ENCODE results near the gene SIRT5. TPM values are rescaled to one million over a fixed set of nuclear protein-coding genes. Genes with fewer than 3 reads are reported as not detected.

The SIRT5 gene
- total and polyA plus RNA-seq, 5 donors from 2014 or later = 8.2 to 12.5 (median 10.1) TPM

DNA sequence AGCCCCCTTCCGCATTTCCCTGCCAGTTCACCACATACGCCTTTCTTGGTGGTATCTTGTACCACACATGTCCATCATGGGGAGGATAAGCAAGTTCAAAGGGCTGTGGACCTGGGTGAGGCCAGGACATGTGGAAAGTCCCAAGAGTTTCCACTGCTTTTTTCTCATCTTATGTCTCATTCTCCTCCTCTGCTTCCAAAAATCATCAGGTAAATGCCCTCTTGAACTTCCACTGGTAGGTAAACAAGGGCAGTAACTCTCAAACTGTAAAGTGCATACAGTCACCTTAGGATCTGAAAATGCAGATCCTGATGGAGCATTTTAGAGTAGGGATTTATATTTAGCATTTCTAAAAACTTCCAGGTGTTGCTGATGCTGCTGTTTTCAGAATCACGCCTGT lies 7.9 kb upstream of the SIRT5 start:
- peaks cover 22% of the 10 kb centered on the region for H3K27me3 ChIP-seq (ENCODE audit: control insufficient read depth, insufficient read depth, low read length)
- H3K27ac ChIP-seq (ENCODE audit: insufficient read depth, low read length, poor library complexity, severe bottlenecking) = no peak overlapping the region
- no peak overlapping the region for H3K4me3 Mint-ChIP-seq
- no peak overlapping the region for H3K4me3 ChIP-seq (ENCODE audit: low read depth, low read length)
- no peaks in the 10 kb centered on the region for H3K4me1 ChIP-seq (ENCODE audit: control insufficient read depth, insufficient read depth, low read length, poor library complexity, severe bottlenecking)
- no peaks in the 10 kb centered on the region for H3K36me3 ChIP-seq (ENCODE audit: control insufficient read depth, insufficient read depth, low read length)
- no peak for DNase-seq
- H3K9me3 ChIP-seq (ENCODE audit: control insufficient read depth in 2 of 2, low read length in 2 of 2) = no peaks in the 10 kb centered on the region
- no peak overlapping the region for H3K27ac Mint-ChIP-seq
- H3K36me3 Mint-ChIP-seq = no peaks in the 10 kb centered on the region
- H3K4me1 Mint-ChIP-seq = no peaks in the 10 kb centered on the region
- ATAC-seq (ENCODE audit: low read depth in 2 of 2) = no peak
- H3K27me3 Mint-ChIP-seq = peaks cover 58% of the 10 kb centered on the region
- H3K9me3 Mint-ChIP-seq = peaks cover 0 to 1% (median 0%) of the 10 kb centered on the region in 7 donors

DNA sequence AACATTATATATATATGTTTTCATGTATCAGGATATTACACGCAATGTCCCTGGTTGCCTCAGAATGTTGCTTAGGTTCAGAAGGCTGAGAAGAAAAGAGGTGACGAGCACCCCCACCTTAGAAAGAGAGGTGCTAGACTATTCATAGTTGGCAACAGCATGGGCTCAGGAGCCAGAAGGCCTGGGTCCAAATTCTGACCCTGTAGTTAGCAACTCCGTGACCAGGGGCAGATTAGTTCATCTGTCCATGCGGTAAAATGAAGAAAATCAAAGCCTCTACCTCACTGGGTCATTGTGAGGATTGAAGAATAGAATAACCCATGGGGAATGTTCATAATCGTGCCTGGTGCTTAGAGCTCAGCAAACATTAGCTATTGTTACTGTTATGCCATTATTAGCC lies 5.4 kb upstream of the SIRT5 start:
- no peak overlapping the region for H3K4me3 ChIP-seq (ENCODE audit: low read depth, low read length)
- H3K4me3 Mint-ChIP-seq = peak overlapping the region in 1 of 4 donors; percentile 24
- no peaks in the 10 kb centered on the region for H3K9me3 ChIP-seq (ENCODE audit: control insufficient read depth in 2 of 2, low read length in 2 of 2)
- H3K27me3 Mint-ChIP-seq = peaks cover 52% of the 10 kb centered on the region
- H3K9me3 Mint-ChIP-seq = peaks cover 0 to 1% (median 0%) of the 10 kb centered on the region in 7 donors
- ATAC-seq (ENCODE audit: low read depth in 2 of 2) (no peak), DNase-seq (no peak)
- H3K4me1 ChIP-seq (ENCODE audit: control insufficient read depth, insufficient read depth, low read length, poor library complexity, severe bottlenecking) = peaks cover 5% of the 10 kb centered on the region
- H3K36me3 ChIP-seq (ENCODE audit: control insufficient read depth, insufficient read depth, low read length) = no peaks in the 10 kb centered on the region
- H3K27ac Mint-ChIP-seq = no peak overlapping the region
- H3K36me3 Mint-ChIP-seq = no peaks in the 10 kb centered on the region
- no peak overlapping the region for H3K27ac ChIP-seq (ENCODE audit: insufficient read depth, low read length, poor library complexity, severe bottlenecking)
- H3K4me1 Mint-ChIP-seq = peaks cover 0 to 12% (median 4%) of the 10 kb centered on the region in 4 donors
- H3K27me3 ChIP-seq (ENCODE audit: control insufficient read depth, insufficient read depth, low read length) = peaks cover 15% of the 10 kb centered on the region

- ATAC-seq (ENCODE audit: low read depth in 2 of 2) (no peak), DNase-seq (no peak)
- Histone ChIP-seq H3K27me3 (ENCODE audit: control insufficient read depth, insufficient read depth, low read length) (peaks cover 6% of the 10 kb centered on the region), H3K4me1 (ENCODE audit: control insufficient read depth, insufficient read depth, low read length, poor library complexity, severe bottlenecking) (peaks cover 5% of the 10 kb centered on the region), H3K27ac (ENCODE audit: insufficient read depth, low read length, poor library complexity, severe bottlenecking) (no peak overlapping the region), H3K4me3 (ENCODE audit: low read depth, low read length) (no peak overlapping the region), H3K9me3 (ENCODE audit: control insufficient read depth in 2 of 2, low read length in 2 of 2) (no peaks in the 10 kb centered on the region), H3K36me3 (ENCODE audit: control insufficient read depth, insufficient read depth, low read length) (no peaks in the 10 kb centered on the region)
- Mint-ChIP-seq H3K27me3 (peaks cover 46% of the 10 kb centered on the region), H3K4me1 (peaks cover 7 to 35% (median 22%) of the 10 kb centered on the region in 4 donors), H3K36me3 (no peaks in the 10 kb centered on the region), H3K9me3 (no peaks in the 10 kb centered on the region), H3K27ac (peak overlapping the region; percentile 83 to 86 (median 85)), H3K4me3 (peak overlapping the region in 3 of 4 donors; percentile 42 to 99 (median 90))
Measured at GRCh38 chr6:13572240-13572639, 2.2 kb upstream of the SIRT5 start.

- peaks cover 3% of the 10 kb centered on the region for H3K27me3 ChIP-seq (ENCODE audit: control insufficient read depth, insufficient read depth, low read length)
- H3K27ac ChIP-seq (ENCODE audit: insufficient read depth, low read length, poor library complexity, severe bottlenecking) = peak overlapping the region; percentile 87
- Mint-ChIP-seq H3K27ac (peak overlapping the region; percentile 56 to 86 (median 83)), H3K4me3 (peak overlapping the region; percentile 76 to 99 (median 94)), H3K4me1 (peaks cover 9 to 35% (median 24%) of the 10 kb centered on the region in 4 donors), H3K9me3 (no peaks in the 10 kb centered on the region), H3K36me3 (no peaks in the 10 kb centered on the region), H3K27me3 (peaks cover 41% of the 10 kb centered on the region)
- peak overlapping the region; percentile 80 for H3K4me3 ChIP-seq (ENCODE audit: low read depth, low read length)
- no peaks in the 10 kb centered on the region for H3K36me3 ChIP-seq (ENCODE audit: control insufficient read depth, insufficient read depth, low read length)
- peaks cover 5% of the 10 kb centered on the region for H3K4me1 ChIP-seq (ENCODE audit: control insufficient read depth, insufficient read depth, low read length, poor library complexity, severe bottlenecking)
- ATAC-seq (ENCODE audit: low read depth in 2 of 2) (no peak), DNase-seq (no peak)
- no peaks in the 10 kb centered on the region for H3K9me3 ChIP-seq (ENCODE audit: control insufficient read depth in 2 of 2, low read length in 2 of 2)
Measured at GRCh38 chr6:13572951-13573654, 1.3 kb upstream of the SIRT5 start.

DNA sequence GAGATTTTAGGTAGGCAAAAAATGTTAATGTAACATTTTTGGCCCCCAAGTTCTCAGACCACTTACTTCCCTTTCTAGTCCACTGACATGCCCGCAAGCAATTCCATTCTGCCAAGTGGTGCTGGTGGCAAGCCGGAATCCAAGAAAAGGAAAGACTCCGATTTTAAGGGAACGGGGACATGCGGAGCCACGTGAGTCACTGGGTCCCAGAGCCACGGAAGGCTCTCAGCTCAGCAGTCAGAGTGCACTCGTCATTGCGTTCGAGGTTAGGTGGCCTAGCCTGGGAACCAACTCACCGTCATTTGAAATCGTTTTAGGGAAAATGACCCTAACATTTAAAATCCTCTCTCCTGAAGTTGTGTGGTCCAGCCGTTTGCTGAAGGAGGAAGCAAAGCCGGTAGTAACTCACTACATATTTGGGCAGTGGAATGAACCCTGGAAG lies 711 bp upstream of the SIRT5 start:
- DNase-seq (no peak), ATAC-seq (ENCODE audit: low read depth in 2 of 2) (no peak)
- peaks cover 37% of the 10 kb centered on the region for H3K27me3 Mint-ChIP-seq
- no peaks in the 10 kb centered on the region for H3K36me3 ChIP-seq (ENCODE audit: control insufficient read depth, insufficient read depth, low read length)
- peak overlapping the region; percentile 80 for H3K4me3 ChIP-seq (ENCODE audit: low read depth, low read length)
- peaks cover 9 to 35% (median 24%) of the 10 kb centered on the region in 4 donors for H3K4me1 Mint-ChIP-seq
- peak overlapping the region; percentile 87 for H3K27ac ChIP-seq (ENCODE audit: insufficient read depth, low read length, poor library complexity, severe bottlenecking)
- H3K4me1 ChIP-seq (ENCODE audit: control insufficient read depth, insufficient read depth, low read length, poor library complexity, severe bottlenecking) = peaks cover 5% of the 10 kb centered on the region
- H3K27ac Mint-ChIP-seq = peak overlapping the region; percentile 9 to 86 (median 51)
- H3K36me3 Mint-ChIP-seq = no peaks in the 10 kb centered on the region
- peak overlapping the region; percentile 76 to 99 (median 94) for H3K4me3 Mint-ChIP-seq
- H3K9me3 Mint-ChIP-seq = no peaks in the 10 kb centered on the region
- no peaks in the 10 kb centered on the region for H3K9me3 ChIP-seq (ENCODE audit: control insufficient read depth in 2 of 2, low read length in 2 of 2)
- peaks cover 3% of the 10 kb centered on the region for H3K27me3 ChIP-seq (ENCODE audit: control insufficient read depth, insufficient read depth, low read length)

DNA sequence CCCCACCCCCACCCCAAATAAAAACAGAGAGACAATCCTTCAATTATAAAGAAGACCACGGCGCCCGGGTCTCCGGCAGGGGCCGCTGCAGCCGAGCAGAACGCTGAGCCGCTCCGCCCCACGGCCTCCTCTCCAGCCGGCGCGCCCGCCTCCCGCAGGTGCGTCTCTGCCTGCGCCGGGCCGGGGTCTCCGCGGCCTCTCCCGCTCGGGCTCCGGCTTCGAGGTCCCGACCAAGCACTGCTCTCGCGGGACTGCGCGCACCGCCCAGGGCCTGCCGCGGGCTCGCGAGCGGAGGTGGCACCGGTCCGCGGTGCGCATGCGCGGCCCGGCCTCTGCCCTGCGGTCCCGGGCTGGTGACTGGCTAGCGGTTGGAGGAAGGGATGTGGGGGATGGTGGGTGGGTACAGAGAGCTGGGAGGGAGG lies 241 bp upstream of the SIRT5 start:
- DNase-seq = peak; percentile 90 to 97 (median 96)
- H3K4me1 ChIP-seq (ENCODE audit: control insufficient read depth, insufficient read depth, low read length, poor library complexity, severe bottlenecking) = peaks cover 5% of the 10 kb centered on the region
- peaks cover 9 to 35% (median 24%) of the 10 kb centered on the region in 4 donors for H3K4me1 Mint-ChIP-seq
- peak; percentile 82 to 88 for ATAC-seq (ENCODE audit: low read depth in 2 of 2)
- peak overlapping the region; percentile 95 to 98 (median 98) for H3K27ac Mint-ChIP-seq
- no peaks in the 10 kb centered on the region for H3K9me3 ChIP-seq (ENCODE audit: control insufficient read depth in 2 of 2, low read length in 2 of 2)
- H3K4me3 ChIP-seq (ENCODE audit: low read depth, low read length) = peak overlapping the region; percentile 80
- no peaks in the 10 kb centered on the region for H3K36me3 Mint-ChIP-seq
- H3K9me3 Mint-ChIP-seq = no peaks in the 10 kb centered on the region
- H3K36me3 ChIP-seq (ENCODE audit: control insufficient read depth, insufficient read depth, low read length) = no peaks in the 10 kb centered on the region
- H3K4me3 Mint-ChIP-seq = peak overlapping the region; percentile 98 to 99 (median 99)
- peaks cover 3% of the 10 kb centered on the region for H3K27me3 ChIP-seq (ENCODE audit: control insufficient read depth, insufficient read depth, low read length)
- peaks cover 34% of the 10 kb centered on the region for H3K27me3 Mint-ChIP-seq
- H3K27ac ChIP-seq (ENCODE audit: insufficient read depth, low read length, poor library complexity, severe bottlenecking) = peak overlapping the region; percentile 87

DNA sequence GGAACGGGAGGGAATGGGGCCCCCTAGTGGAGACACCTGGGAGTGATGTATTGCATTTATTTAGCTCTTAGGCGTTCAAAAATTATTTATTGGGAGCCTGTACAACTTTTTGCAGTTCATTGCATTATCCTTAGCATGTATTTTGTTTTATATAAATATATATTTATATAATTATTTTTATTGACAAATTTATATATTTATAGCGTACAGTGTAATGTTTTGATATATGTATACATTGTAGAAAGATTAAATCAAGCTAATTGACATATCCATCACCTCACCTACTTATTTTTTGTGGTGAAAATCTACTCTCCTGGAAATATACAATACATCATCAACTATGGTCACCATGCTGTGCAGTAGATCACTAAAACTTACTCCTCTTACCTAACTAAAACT lies 975 bp downstream of the SIRT5 start:
- Mint-ChIP-seq H3K9me3 (no peaks in the 10 kb centered on the region), H3K27ac (peak overlapping the region; percentile 95 to 98 (median 98)), H3K36me3 (peaks cover 3% of the 10 kb centered on the region), H3K4me1 (peaks cover 9 to 35% (median 24%) of the 10 kb centered on the region in 4 donors), H3K4me3 (peak overlapping the region; percentile 98 to 99 (median 99)), H3K27me3 (peaks cover 22% of the 10 kb centered on the region)
- Histone ChIP-seq H3K4me3 (ENCODE audit: low read depth, low read length) (peak overlapping the region; percentile 66), H3K27ac (ENCODE audit: insufficient read depth, low read length, poor library complexity, severe bottlenecking) (peak overlapping the region; percentile 87), H3K4me1 (ENCODE audit: control insufficient read depth, insufficient read depth, low read length, poor library complexity, severe bottlenecking) (peaks cover 5% of the 10 kb centered on the region), H3K9me3 (ENCODE audit: control insufficient read depth in 2 of 2, low read length in 2 of 2) (no peaks in the 10 kb centered on the region), H3K27me3 (ENCODE audit: control insufficient read depth, insufficient read depth, low read length) (no peaks in the 10 kb centered on the region), H3K36me3 (ENCODE audit: control insufficient read depth, insufficient read depth, low read length) (peaks cover 6% of the 10 kb centered on the region)
- no peak for ATAC-seq (ENCODE audit: low read depth in 2 of 2)
- DNase-seq = no peak
